Esophagus squamous epithelium (tissue), 5 donors: Measurements from ENCODE around the gene WDR59. TPM values are rescaled to one million over a fixed set of nuclear protein-coding genes. Genes with fewer than 3 reads are reported as not detected.
"Not testable (repeated sequence)": the region's sequence is repeated elsewhere in the genome, so short reads cannot be mapped to it uniquely, and the experiment has no call there.

Experiments used
- DNase-seq: peaks from one replicate; lab custom pipeline; 2025; lab: John Stamatoyannopoulos, UW
- H3K27ac ChIP-seq, 4 donors: fragments of 200-600 bp; sonication (generic); one replicate each; pipeline ENCODE4 v1.5.1; 2016 to 2019; ENCODE audit warnings: mild to moderate bottlenecking in 1 of 4
- H3K27me3 ChIP-seq, 4 donors: fragments of 200-600 bp; sonication (generic); 1 replicate in 3 of 4; 2 replicates in 1 of 4; pipeline versions ENCODE4 v1.5.1 to v1.6.0; 2017 to 2021; ENCODE audit warnings: antibody characterized with exemption in 1 of 4
- H3K36me3 ChIP-seq, 3 donors: fragments of 200-600 bp; sonication (generic); one replicate each; pipeline ENCODE4 v1.5.1; 2016 to 2019
- H3K4me1 ChIP-seq, 3 donors: fragments of 200-600 bp; sonication (generic); one replicate each; pipeline ENCODE4 v1.5.1; 2017 to 2019
- H3K4me3 ChIP-seq, 4 donors: fragments of 200-600 bp; sonication (generic); 1 replicate in 3 of 4; 2 replicates in 1 of 4; pipeline ENCODE4 v1.5.1; 2016 to 2019; ENCODE audit warnings: mild to moderate bottlenecking in 2 of 4, moderate library complexity in 1 of 4
- H3K9me3 ChIP-seq, 3 donors: fragments of 200-600 bp; sonication (generic); one replicate each; pipeline ENCODE4 v1.5.1; 2016 to 2019
- CTCF ChIP-seq, 6 experiments: fragments of 450-650 bp in 4 of 6; fragments of 200-600 bp in 2 of 6; sonication (generic) in 2 of 6; IDR thresholded peaks; one replicate each; pipeline ENCODE4 v1.5.1; 2016 to 2019; ENCODE audit warnings: antibody characterized with exemption in 6 of 6, mild to moderate bottlenecking in 4 of 6, moderate library complexity in 4 of 6
- POLR2A ChIP-seq, 4 donors: fragments of 450-650 bp; IDR thresholded peaks; one replicate each; pipeline ENCODE4 v1.6.1; 2017; ENCODE audit warnings: antibody characterized with exemption in 4 of 4, mild to moderate bottlenecking in 4 of 4, moderate library complexity in 3 of 4
- WGBS, 2 donors: methylation state at CpG; one replicate each; pipeline ENCODE4 v1.1.5; 2018; 5-methylcytosine and 5-hydroxymethylcytosine counted together
- intact Hi-C: fragments of 100-400 bp; cut with DNase I; formaldehyde crosslinking; loops from one replicate; pipeline ENCODE4 v1.15.0; 2022
- total RNA-seq, 4 donors: library from RNA; depleted of rRNA; stranded (reverse); fragments of >200 nt; gene quantifications; one replicate each; pipeline ENCODE4 v1.1.0, GENCODE V29; 2016
- donor health status: DM: yes; HTN: yes; CAD: no.

The WDR59 gene
- total RNA-seq, 4 donors from 2014 or later = 9.8 to 25.1 (median 22.2) TPM

GRCh38 chr16:74991593-74992403 lies 6.9 kb upstream of the WDR59 start:
- no peak for DNase-seq

GRCh38 chr16:74991268-74991592 lies 6.3 kb upstream of the WDR59 start:
- Histone ChIP-seq H3K9me3 (no peaks in the 10 kb centered on the region), H3K4me1 (no peaks in the 10 kb centered on the region), H3K27me3 (no peaks in the 10 kb centered on the region), H3K4me3 (no peak overlapping the region), H3K36me3 (no peaks in the 10 kb centered on the region), H3K27ac (peak overlapping the region in 1 of 4 donors; percentile 57)
- DNase-seq = no peak
- intact Hi-C loops = no loop called here
- 74 to 83% methylated on average over 5 of the region's 5 CpGs for WGBS, 2 donors
- TF ChIP-seq CTCF (IDR thresholded peaks at IDR 0.05) (no peak), POLR2A (IDR thresholded peaks at IDR 0.05) (no peak)

More at GRCh38 chr16:74991593-74992403, 6.9 kb upstream of the WDR59 start:
- Histone ChIP-seq H3K36me3 (no peaks in the 10 kb centered on the region), H3K4me1 (peaks cover 0 to 3% (median 0%) of the 10 kb centered on the region in 3 donors), H3K9me3 (no peaks in the 10 kb centered on the region), H3K27me3 (no peaks in the 10 kb centered on the region), H3K27ac (peak overlapping the region in 2 of 4 donors; percentile 42 to 57), H3K4me3 (no peak overlapping the region)
- TF ChIP-seq CTCF (IDR thresholded peaks at IDR 0.05) (no peak), POLR2A (IDR thresholded peaks at IDR 0.05) (no peak)
- intact Hi-C loops = no loop called here
- WGBS, 2 donors = 58 to 77% methylated on average over 13 of the region's 13 CpGs

- Histone ChIP-seq H3K4me3 (no peak overlapping the region), H3K27me3 (no peaks in the 10 kb centered on the region), H3K27ac (no peak overlapping the region), H3K9me3 (no peaks in the 10 kb centered on the region), H3K4me1 (no peaks in the 10 kb centered on the region), H3K36me3 (no peaks in the 10 kb centered on the region)
- 95% methylated on average over 9 to 10 of the region's 10 CpGs for WGBS, 2 donors
- no peak for DNase-seq
- TF ChIP-seq POLR2A (IDR thresholded peaks at IDR 0.05) = no peak
- no peak for TF ChIP-seq CTCF (IDR thresholded peaks at IDR 0.05)
- intact Hi-C loops = no loop called here
Observed at GRCh38 chr16:74990832-74991231, 5.9 kb upstream of the WDR59 start.

- H3K4me3 ChIP-seq, H3K9me3 ChIP-seq, H3K27ac ChIP-seq, DNase-seq, H3K27me3 ChIP-seq, intact Hi-C loops, H3K36me3 ChIP-seq, H3K4me1 ChIP-seq: not testable (repeated sequence)
- WGBS, 2 donors = 91 to 100% methylated on average over 2 to 3 of the region's 3 CpGs
Observed at GRCh38 chr16:74989864-74990263, 4.9 kb upstream of the WDR59 start.

- Histone ChIP-seq H3K36me3 (no peaks in the 10 kb centered on the region), H3K27me3 (no peaks in the 10 kb centered on the region), H3K27ac (no peak overlapping the region), H3K9me3 (no peaks in the 10 kb centered on the region), H3K4me1 (peaks cover 10 to 28% (median 14%) of the 10 kb centered on the region in 3 donors), H3K4me3 (no peak overlapping the region)
- 61 to 78% methylated on average over 8 of the region's 8 CpGs for WGBS, 2 donors
- intact Hi-C loops = no loop called here
- DNase-seq = no peak
- TF ChIP-seq CTCF (IDR thresholded peaks at IDR 0.05) (no peak), POLR2A (IDR thresholded peaks at IDR 0.05) (no peak)
Observed at GRCh38 chr16:74987027-74987681, 2.2 kb upstream of the WDR59 start.
